Measurements from ENCODE around the gene CTXND2. TPM values are rescaled to one million over a fixed set of nuclear protein-coding genes. Genes with fewer than 3 reads are reported as not detected.
"Not testable (repeated sequence)": the region's sequence is repeated elsewhere in the genome, so short reads cannot be mapped to it uniquely, and the experiment has no call there.

The CTXND2 gene
- total RNA-seq (not detected), polyA plus RNA-seq (not detected)
- long read RNA-seq, donor 1: 0 reads
- long read RNA-seq, donor 2: 0 reads

- H3K27ac ChIP-seq: no peak within 1 kb of the TSS
- intact Hi-C loops (cut with DNase I; ENCODE audit: low total_unique reads): no loop called here
- H3K36me3 ChIP-seq: no peaks in the 10 kb centered on the region
- no peak within 1 kb of the TSS for H3K4me3 ChIP-seq
- no peak for DNase-seq
- H3K4me1 ChIP-seq: peaks cover 3 to 28% (median 10%) of the 10 kb centered on the region in 6 donors
- TF ChIP-seq POLR2A (IDR thresholded peaks at IDR 0.05): no peak
- no peak for TF ChIP-seq POLR2AphosphoS5 (IDR thresholded peaks at IDR 0.05)
- TF ChIP-seq, protein P1, sequence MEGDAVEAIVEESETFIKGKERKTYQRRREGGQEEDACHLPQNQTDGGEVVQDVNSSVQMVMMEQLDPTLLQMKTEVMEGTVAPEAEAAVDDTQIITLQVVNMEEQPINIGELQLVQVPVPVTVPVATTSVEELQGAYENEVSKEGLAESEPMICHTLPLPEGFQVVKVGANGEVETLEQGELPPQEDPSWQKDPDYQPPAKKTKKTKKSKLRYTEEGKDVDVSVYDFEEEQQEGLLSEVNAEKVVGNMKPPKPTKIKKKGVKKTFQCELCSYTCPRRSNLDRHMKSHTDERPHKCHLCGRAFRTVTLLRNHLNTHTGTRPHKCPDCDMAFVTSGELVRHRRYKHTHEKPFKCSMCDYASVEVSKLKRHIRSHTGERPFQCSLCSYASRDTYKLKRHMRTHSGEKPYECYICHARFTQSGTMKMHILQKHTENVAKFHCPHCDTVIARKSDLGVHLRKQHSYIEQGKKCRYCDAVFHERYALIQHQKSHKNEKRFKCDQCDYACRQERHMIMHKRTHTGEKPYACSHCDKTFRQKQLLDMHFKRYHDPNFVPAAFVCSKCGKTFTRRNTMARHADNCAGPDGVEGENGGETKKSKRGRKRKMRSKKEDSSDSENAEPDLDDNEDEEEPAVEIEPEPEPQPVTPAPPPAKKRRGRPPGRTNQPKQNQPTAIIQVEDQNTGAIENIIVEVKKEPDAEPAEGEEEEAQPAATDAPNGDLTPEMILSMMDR (IDR thresholded peaks at IDR 0.05 in 8 of 11, conservative IDR thresholded peaks at IDR 0.05 in 3 of 11): no peak
- 57 to 73% (median 63%) methylated on average over 3 of the region's 3 CpGs for WGBS, 5 donors
- H3K27me3 ChIP-seq (replicated peaks in 1 of 7): no peaks in the 10 kb centered on the region
- H3K9me3 ChIP-seq: no peaks in the 10 kb centered on the region
Observed at GRCh38 chr1:150887018-150887417, at the start of gene CTXND2. TSS of gene CTXND2 (plus strand) at chr1:150887136. CDS start at chr1:150912315, 25,179 bp downstream.

- DNase-seq: not testable (repeated sequence)
Observed at GRCh38 chr1:150840850-150841249, 46.1 kb upstream of the CTXND2 start.

GRCh38 chr1:150841626-150842025 lies 45.3 kb upstream of the CTXND2 start:
- H3K36me3 ChIP-seq: peaks cover 0 to 90% (median 39%) of the 10 kb centered on the region in 6 donors
- no peak overlapping the region for H3K27ac ChIP-seq
- intact Hi-C loops (cut with DNase I; ENCODE audit: low total_unique reads): no loop called here

More at GRCh38 chr1:150840850-150841249, 46.1 kb upstream of the CTXND2 start:
- WGBS, 5 donors: 93 to 97% (median 95%) methylated on average over 11 of the region's 11 CpGs
- Histone ChIP-seq H3K36me3 (peaks cover 0 to 93% (median 40%) of the 10 kb centered on the region in 6 donors), H3K4me1 (peaks cover 4 to 28% (median 8%) of the 10 kb centered on the region in 6 donors)
- H3K4me3 ChIP-seq; H3K27me3 ChIP-seq (replicated peaks in 1 of 7); H3K27ac ChIP-seq; intact Hi-C loops (cut with DNase I; ENCODE audit: low total_unique reads); H3K9me3 ChIP-seq: not testable (repeated sequence)

GRCh38 chr1:150842343-150842742 lies 44.6 kb upstream of the CTXND2 start:
- no peak for TF ChIP-seq POLR2A (IDR thresholded peaks at IDR 0.05)
- TF ChIP-seq, protein P1 (IDR thresholded peaks at IDR 0.05 in 8 of 11, conservative IDR thresholded peaks at IDR 0.05 in 3 of 11): no peak
- TF ChIP-seq POLR2AphosphoS5 (IDR thresholded peaks at IDR 0.05): no peak
- Histone ChIP-seq H3K4me3 (no peak overlapping the region), H3K27ac (peak overlapping the region in 1 of 8 donors; percentile 1), H3K4me1 (peaks cover 4 to 28% (median 8%) of the 10 kb centered on the region in 6 donors), H3K9me3 (no peaks in the 10 kb centered on the region), H3K27me3 (replicated peaks in 1 of 7) (no peaks in the 10 kb centered on the region), H3K36me3 (peaks cover 0 to 90% (median 32%) of the 10 kb centered on the region in 6 donors)
- no peak for DNase-seq
- intact Hi-C loops (cut with DNase I; ENCODE audit: low total_unique reads): no loop called here
- whole genome bisulfite sequencing, 5 donors: 43 to 72% (median 59%) methylated on average over 2 of the region's 2 CpGs

More at GRCh38 chr1:150841626-150842025, 45.3 kb upstream of the CTXND2 start:
- no peak for TF ChIP-seq POLR2A (IDR thresholded peaks at IDR 0.05)
- TF ChIP-seq, protein P1 (IDR thresholded peaks at IDR 0.05 in 8 of 11, conservative IDR thresholded peaks at IDR 0.05 in 3 of 11): no peak
- 78 to 92% (median 91%) methylated on average over 3 of the region's 3 CpGs for WGBS, 5 donors
- Histone ChIP-seq H3K4me1 (peaks cover 4 to 28% (median 8%) of the 10 kb centered on the region in 6 donors), H3K27me3 (replicated peaks in 1 of 7) (no peaks in the 10 kb centered on the region), H3K4me3 (no peak overlapping the region), H3K9me3 (no peaks in the 10 kb centered on the region)
- no peak for DNase-seq

Data from spleen (tissue), 13 donors.